Thoracic aorta (tissue), 2 donors: Measurements from ENCODE around the gene TM7SF3. TPM values are rescaled to one million over a fixed set of nuclear protein-coding genes. Genes with fewer than 3 reads are reported as not detected.
A peak's percentile ranks its signal among the peaks of the same experiment; 100 is the strongest.

Experiments used
- ATAC-seq: fragments of 150-250 bp; one replicate; pipeline ENCODE4 v1.8.0; 2017; ENCODE audit warnings: low read depth; ENCODE audit not compliant: insufficient number of reproducible peaks, low FRiP score
- DNase-seq: peaks from one replicate; pipeline ENCODE4 v3.0.0-alpha.2; 2020; ENCODE audit warnings: low spot score
- H3K27ac ChIP-seq, 2 donors: fragments of 200-600 bp; sonication (generic); 1 replicate in 1 of 2; 2 replicates in 1 of 2; pipeline ENCODE4 v1.5.1; 2016; ENCODE audit warnings: mild to moderate bottlenecking in 2 of 2, moderate library complexity in 2 of 2
- H3K27me3 ChIP-seq: fragments of 200-600 bp; sonication (generic); replicated peaks from 2 replicates; pipeline ENCODE4 v1.6.0; 2016; ENCODE audit warnings: mild to moderate bottlenecking; ENCODE audit not compliant: insufficient read depth
- H3K36me3 ChIP-seq: fragments of 200-600 bp; sonication (generic); one replicate; pipeline ENCODE4 v1.5.1; 2016
- H3K4me1 ChIP-seq, 2 donors: fragments of 200-600 bp; sonication (generic); 1 replicate in 1 of 2; 2 replicates in 1 of 2; pipeline versions ENCODE4 v1.5.1 to v1.6.0; 2016; ENCODE audit warnings: low read depth in 2 of 2, mild to moderate bottlenecking in 1 of 2; ENCODE audit not compliant: control insufficient read depth in 1 of 2
- H3K4me3 ChIP-seq: fragments of 200-600 bp; sonication (generic); 2 replicates; pipeline ENCODE4 v1.5.1; 2016; ENCODE audit warnings: mild to moderate bottlenecking
- H3K9me3 ChIP-seq: fragments of 200-600 bp; sonication (generic); 2 replicates; pipeline ENCODE4 v1.5.1; 2016
- total RNA-seq, 2 donors: library from RNA; depleted of rRNA; stranded (reverse); fragments of >200 nt; gene quantifications; one replicate each; pipeline versions ENCODE4 v1.1.0 to v1.2.3, GENCODE V29; 2016
- TF ChIP-seq, protein P1 (sequence below): fragments of 200-600 bp; sonication (generic); IDR thresholded peaks from one replicate; pipeline ENCODE4 v1.5.1; 2019; ENCODE audit warnings: antibody characterized with exemption

Gene TM7SF3
- total RNA-seq, 2 donors from 2014 or later: 112 to 128 TPM

DNA sequence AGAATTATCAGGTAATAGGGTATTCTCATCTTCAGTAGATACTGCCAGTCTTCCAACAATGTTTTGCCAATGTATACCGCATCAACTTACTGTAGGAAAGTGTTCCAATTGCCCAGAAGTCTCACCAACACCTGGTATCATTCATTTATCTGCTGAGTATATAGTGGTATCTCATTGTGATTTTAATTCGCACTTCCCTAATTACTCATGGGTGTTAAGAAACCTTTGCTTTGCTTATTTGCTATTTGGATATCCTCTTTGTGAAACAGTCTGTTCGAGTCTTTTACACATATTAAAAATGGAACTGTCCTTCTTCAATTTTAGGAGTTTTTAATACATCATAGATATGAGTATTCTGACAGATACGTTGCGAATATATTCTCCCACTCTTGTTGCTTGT, 6.1 kb downstream of the TM7SF3 start:
- no peak overlapping the region for H3K27ac ChIP-seq
- no peaks in the 10 kb centered on the region for H3K27me3 ChIP-seq
- ATAC-seq (no peak), DNase-seq (no peak)
- H3K4me3 ChIP-seq: no peak overlapping the region
- no peaks in the 10 kb centered on the region for H3K9me3 ChIP-seq
- TF ChIP-seq, protein P1, sequence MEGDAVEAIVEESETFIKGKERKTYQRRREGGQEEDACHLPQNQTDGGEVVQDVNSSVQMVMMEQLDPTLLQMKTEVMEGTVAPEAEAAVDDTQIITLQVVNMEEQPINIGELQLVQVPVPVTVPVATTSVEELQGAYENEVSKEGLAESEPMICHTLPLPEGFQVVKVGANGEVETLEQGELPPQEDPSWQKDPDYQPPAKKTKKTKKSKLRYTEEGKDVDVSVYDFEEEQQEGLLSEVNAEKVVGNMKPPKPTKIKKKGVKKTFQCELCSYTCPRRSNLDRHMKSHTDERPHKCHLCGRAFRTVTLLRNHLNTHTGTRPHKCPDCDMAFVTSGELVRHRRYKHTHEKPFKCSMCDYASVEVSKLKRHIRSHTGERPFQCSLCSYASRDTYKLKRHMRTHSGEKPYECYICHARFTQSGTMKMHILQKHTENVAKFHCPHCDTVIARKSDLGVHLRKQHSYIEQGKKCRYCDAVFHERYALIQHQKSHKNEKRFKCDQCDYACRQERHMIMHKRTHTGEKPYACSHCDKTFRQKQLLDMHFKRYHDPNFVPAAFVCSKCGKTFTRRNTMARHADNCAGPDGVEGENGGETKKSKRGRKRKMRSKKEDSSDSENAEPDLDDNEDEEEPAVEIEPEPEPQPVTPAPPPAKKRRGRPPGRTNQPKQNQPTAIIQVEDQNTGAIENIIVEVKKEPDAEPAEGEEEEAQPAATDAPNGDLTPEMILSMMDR: no peak
- peaks cover 34 to 63% of the 10 kb centered on the region in 2 donors for H3K4me1 ChIP-seq
- no peaks in the 10 kb centered on the region for H3K36me3 ChIP-seq

DNA sequence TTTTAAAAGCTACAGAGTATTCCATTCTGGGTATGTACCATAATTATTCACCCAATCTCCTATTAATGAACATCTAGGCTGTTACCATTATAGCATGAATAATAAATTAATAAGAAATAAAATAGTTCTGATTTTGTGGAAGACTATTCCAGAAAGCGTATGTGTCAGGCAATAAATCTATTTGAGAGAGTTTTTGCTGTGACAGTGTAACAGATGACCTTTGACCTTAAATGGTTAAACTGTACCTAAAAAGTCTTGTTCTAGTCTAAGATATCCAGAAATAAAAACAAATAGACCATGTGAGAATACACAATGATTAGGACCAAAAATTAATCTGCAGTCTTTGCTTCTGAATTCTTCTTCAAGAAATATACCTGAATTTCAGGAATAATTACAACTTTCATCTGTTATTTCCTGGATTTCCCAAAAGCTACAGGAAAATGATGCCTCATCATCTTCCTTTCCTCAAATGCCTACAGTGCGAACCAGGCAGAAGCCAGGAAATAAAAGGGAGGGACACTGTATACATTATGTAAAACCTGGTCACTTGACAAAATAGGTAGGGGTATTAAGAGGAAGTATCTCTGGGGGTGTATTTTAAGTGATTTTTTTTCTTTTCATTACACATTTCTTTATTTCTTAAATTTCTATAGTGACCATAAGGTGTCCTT, 7.3 kb downstream of the TM7SF3 start:
- Histone ChIP-seq H3K9me3 (no peaks in the 10 kb centered on the region), H3K36me3 (no peaks in the 10 kb centered on the region), H3K4me1 (peaks cover 25 to 53% of the 10 kb centered on the region in 2 donors), H3K27me3 (no peaks in the 10 kb centered on the region), H3K27ac (no peak overlapping the region), H3K4me3 (no peak overlapping the region)
- no peak for ATAC-seq
- TF ChIP-seq, protein P1: no peak
- no peak for DNase-seq

DNA sequence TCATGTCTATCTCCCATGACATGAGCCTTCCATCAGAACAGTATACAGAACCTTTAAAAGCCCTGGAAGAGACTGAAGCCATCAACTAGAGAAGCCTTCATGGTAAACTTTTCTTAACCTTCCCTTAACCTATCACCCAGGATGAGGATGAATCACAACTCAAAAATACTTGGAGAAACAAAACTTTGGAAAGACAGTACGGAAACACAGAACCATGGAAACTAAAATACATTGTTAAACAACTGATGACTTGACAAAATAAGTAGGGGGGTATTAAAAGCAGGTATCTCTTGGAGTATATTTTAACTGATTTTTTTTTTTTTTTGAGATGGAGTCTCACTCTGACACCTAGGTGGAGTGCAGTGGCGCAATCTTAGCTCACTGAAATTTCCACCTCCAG, 8.7 kb downstream of the TM7SF3 start:
- no peaks in the 10 kb centered on the region for H3K9me3 ChIP-seq
- no peaks in the 10 kb centered on the region for H3K27me3 ChIP-seq
- no peak for DNase-seq
- no peak overlapping the region for H3K4me3 ChIP-seq
- peaks cover 22 to 46% of the 10 kb centered on the region in 2 donors for H3K4me1 ChIP-seq
- H3K36me3 ChIP-seq: no peaks in the 10 kb centered on the region
- TF ChIP-seq, protein P1: no peak
- peak overlapping the region; percentile 2 to 27 for H3K27ac ChIP-seq
- no peak for ATAC-seq

DNA sequence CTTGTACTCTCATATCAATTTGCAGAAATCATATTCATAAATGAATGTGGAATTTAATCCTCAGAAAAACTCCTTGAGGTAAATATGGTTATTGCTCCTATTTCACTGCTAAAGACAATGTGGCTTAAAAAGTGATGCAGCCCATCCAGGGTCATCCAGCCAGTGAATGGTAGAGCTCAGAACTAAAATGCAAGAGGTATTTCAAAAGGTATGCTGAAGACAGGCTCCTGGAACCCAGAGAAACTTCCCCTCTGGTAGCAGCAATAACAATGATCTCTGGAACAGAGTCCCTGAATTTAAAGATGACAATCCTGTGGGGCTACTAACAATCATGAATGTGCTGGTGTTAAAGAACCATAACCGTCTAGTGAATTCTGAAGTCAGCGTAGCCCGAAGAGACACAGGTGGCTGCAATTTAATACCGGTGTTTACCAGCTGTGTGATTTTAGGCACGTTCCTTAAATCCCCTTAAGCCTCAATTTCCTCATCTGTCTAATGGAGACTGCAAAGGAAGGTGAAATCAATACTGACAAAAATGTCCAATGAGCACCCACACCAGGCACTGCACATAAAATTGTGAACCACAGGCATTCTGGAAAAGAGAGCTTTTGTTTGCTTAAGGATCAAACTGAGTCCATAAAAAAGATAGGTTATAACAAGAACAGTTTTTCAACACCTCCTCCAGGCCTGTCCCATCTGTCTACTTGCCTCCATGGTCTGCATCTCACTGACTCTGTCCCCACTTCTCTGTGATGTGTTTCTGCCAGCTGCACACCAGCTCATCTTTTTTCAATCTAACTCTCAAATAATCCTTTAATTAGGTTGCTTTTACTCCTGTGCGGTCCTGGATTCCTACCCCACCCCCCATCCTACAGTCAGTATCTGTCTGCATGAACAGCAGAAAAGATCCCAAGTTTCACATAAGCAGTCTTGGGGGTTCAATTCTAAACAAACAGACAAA, 10.5 kb downstream of the TM7SF3 start:
- Histone ChIP-seq H3K27me3 (no peaks in the 10 kb centered on the region), H3K9me3 (no peaks in the 10 kb centered on the region), H3K27ac (no peak overlapping the region), H3K36me3 (no peaks in the 10 kb centered on the region), H3K4me3 (no peak overlapping the region), H3K4me1 (peaks cover 22 to 43% of the 10 kb centered on the region in 2 donors)
- DNase-seq: no peak
- TF ChIP-seq, protein P1: no peak
- no peak for ATAC-seq

DNA sequence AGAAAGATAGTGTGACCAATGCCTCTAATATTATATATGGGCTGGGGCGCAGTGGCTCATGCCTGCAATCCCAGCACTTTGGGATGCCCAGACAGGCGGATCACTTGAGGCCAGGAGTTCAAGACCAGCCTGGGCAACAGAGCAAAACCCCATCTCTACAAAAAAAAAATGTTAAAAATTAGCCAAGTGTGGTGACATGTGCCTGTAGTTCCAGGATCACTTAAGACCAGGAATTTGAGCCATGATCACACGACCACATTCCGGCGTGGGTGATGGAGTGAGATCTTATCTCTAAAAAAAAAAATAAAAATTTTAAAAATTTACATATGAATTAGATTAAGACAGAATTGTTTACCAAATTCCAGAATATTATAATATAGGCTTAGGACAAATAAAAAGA, 12.0 kb downstream of the TM7SF3 start:
- no peak overlapping the region for H3K27ac ChIP-seq
- H3K9me3 ChIP-seq: no peaks in the 10 kb centered on the region
- H3K4me1 ChIP-seq: peaks cover 22 to 43% of the 10 kb centered on the region in 2 donors
- TF ChIP-seq, protein P1: no peak
- DNase-seq: no peak
- no peak overlapping the region for H3K4me3 ChIP-seq
- ATAC-seq: no peak
- H3K36me3 ChIP-seq: no peaks in the 10 kb centered on the region
- no peaks in the 10 kb centered on the region for H3K27me3 ChIP-seq
